ENCODE measurements around the gene ATP10B. TPM values are rescaled to one million over a fixed set of nuclear protein-coding genes. Genes with fewer than 3 reads are reported as not detected.

Gene ATP10B
- total RNA-seq, 2 donors from 2014 or later = 0.12 to 0.26 TPM

GRCh38 chr5:160702934-160703333 is 149.1 kb downstream of the ATP10B start:
- no peak for ATAC-seq
- intact Hi-C loops (cut with DNase I) = no loop called here
- no peak for DNase-seq

GRCh38 chr5:160702311-160702803 is 149.7 kb downstream of the ATP10B start:
- ATAC-seq (no peak), DNase-seq (no peak)
- intact Hi-C loops (cut with DNase I) = no loop called here

DNA sequence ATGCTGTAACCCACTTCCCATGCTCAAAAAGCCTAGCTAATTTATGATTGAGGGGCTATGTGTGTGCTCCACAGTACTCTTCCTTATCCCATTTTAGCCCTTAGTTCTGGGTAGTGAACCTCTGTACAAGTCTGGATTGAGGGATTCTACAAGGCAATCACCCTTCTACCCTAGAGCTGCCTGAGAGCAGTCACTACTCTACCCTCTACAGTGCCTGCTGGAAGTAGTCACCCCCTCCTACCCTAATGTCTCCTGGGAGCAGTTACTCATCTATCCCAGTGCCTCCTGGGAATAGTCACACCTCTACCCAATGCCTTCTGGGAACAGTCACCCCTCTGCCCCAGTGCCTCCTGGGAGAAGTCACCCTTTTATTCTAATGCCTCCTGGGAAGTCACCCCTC is 150.6 kb downstream of the ATP10B start:
- ATAC-seq (no peak), DNase-seq (no peak)
- intact Hi-C loops (cut with DNase I) = no loop called here

- ATAC-seq = no peak
- no peak for DNase-seq
- intact Hi-C loops (cut with DNase I) = no loop called here
Measured at GRCh38 chr5:160699301-160699700, 152.7 kb downstream of the ATP10B start.

- ATAC-seq (no peak), DNase-seq (no peak)
- intact Hi-C loops (cut with DNase I) = no loop called here
Measured at GRCh38 chr5:160697281-160697680, 154.7 kb downstream of the ATP10B start.

GRCh38 chr5:160694896-160695295 is 157.1 kb downstream of the ATP10B start:
- intact Hi-C loops (cut with DNase I) = no loop called here
- DNase-seq (no peak), ATAC-seq (no peak)

- DNase-seq = no peak
- no peak for ATAC-seq
- intact Hi-C loops (cut with DNase I) = no loop called here
Measured at GRCh38 chr5:160693831-160694465, 158.1 kb downstream of the ATP10B start.

DNA sequence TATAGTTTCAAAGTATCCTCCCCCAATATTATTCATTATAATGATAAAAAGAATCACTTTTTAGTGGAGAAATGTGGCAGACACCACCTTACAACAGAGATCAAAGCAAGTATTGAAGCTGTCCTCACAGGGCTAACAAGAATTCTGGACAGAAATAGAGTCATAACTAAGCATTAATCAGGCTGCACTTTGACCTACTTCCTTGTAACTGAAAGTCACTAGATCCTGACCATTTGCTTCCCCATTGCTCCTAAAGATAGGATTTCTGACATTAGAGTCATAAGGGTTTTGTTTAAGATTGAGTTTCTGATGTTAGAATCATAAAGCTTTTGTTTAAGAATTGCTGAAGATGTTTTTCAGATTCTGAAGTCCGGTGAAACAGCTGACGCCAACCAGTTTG is 159.7 kb downstream of the ATP10B start:
- no peak for ATAC-seq
- DNase-seq = no peak
- intact Hi-C loops (cut with DNase I) = no loop called here

DNA sequence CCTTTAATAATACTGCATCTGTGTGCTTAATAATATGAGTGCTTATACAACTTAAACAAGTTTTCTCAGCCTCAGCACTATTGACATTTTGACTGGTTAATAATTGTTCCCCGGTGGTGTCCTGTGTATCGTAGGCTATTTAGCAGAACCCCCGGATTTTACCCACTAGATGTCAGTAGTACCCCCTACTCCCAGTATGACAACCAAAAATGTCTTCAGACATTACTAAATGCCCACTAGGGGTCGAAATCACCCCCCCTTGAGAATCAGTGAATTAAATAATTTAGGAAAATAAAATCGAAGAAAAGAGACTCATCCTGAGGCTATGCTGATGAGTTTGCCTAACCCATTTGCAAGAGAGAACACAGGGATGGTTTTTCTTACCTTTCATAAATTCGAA is 166.3 kb downstream of the ATP10B start:
- intact Hi-C loops (cut with DNase I) = no loop called here
- ATAC-seq (no peak), DNase-seq (no peak)

GRCh38 chr5:160685219-160685618 is 166.8 kb downstream of the ATP10B start:
- ATAC-seq (no peak), DNase-seq (no peak)
- intact Hi-C loops (cut with DNase I) = no loop called here

GRCh38 chr5:160679567-160680309 is 172.3 kb downstream of the ATP10B start:
- DNase-seq = no peak
- ATAC-seq = no peak
- intact Hi-C loops (cut with DNase I) = no loop called here

GRCh38 chr5:160675988-160676387 is 176.0 kb downstream of the ATP10B start:
- ATAC-seq = no peak

DNA sequence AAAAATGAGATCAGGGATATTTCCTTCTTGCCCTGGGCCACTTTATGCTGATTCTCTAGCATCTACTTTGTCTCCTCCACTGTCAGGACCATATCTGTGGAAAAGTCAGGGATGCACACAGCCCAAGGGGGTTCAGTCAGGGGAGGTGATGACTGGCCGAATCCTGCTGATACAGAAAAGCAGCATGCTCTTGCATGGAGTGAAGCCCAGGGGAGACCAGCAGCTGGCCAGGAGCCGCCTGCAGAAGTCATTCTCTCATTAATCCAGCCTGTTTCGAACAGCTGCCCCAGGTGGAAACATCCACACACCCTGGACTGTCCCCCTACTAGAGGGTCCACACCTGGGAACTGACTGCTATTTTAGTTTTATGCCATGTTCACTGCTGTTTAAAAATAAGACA is 177.1 kb downstream of the ATP10B start:
- intact Hi-C loops (cut with DNase I) = no loop called here

More at GRCh38 chr5:160675988-160676387, 176.0 kb downstream of the ATP10B start:
- no peak for DNase-seq
- intact Hi-C loops (cut with DNase I) = no loop called here

GRCh38 chr5:160672521-160672920 is 179.5 kb downstream of the ATP10B start:
- ATAC-seq = no peak
- intact Hi-C loops (cut with DNase I) = no loop called here
- DNase-seq = no peak

More for the DNA sequence above, 177.1 kb downstream of the ATP10B start:
- DNase-seq (no peak), ATAC-seq (no peak)

GRCh38 chr5:160668356-160668755 is 183.7 kb downstream of the ATP10B start:
- ATAC-seq = no peak
- intact Hi-C loops (cut with DNase I) = no loop called here
- no peak for DNase-seq

DNA sequence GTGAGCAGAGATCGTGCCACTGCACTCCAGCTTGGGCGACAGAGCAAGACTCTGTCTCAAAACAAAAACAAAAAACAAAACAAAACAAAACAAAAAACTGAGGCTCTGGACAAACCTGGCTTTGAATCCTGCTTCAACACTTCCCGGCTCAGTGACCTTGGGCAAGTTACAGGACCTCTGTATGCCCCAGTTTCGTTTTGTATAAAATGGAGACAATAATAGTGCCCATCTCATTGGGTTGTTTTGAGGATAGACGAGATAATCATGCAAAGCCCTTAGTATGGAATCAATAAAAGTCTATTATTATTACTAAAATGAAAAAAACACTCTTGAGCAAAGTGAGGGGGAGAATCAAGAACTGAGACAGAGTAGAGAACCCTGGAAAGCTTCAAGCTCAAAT is 184.9 kb downstream of the ATP10B start:
- DNase-seq (no peak), ATAC-seq (no peak)
- intact Hi-C loops (cut with DNase I) = no loop called here

GRCh38 chr5:160665460-160665859 is 186.6 kb downstream of the ATP10B start:
- no peak for DNase-seq
- intact Hi-C loops (cut with DNase I) = no loop called here
- no peak for ATAC-seq

DNA sequence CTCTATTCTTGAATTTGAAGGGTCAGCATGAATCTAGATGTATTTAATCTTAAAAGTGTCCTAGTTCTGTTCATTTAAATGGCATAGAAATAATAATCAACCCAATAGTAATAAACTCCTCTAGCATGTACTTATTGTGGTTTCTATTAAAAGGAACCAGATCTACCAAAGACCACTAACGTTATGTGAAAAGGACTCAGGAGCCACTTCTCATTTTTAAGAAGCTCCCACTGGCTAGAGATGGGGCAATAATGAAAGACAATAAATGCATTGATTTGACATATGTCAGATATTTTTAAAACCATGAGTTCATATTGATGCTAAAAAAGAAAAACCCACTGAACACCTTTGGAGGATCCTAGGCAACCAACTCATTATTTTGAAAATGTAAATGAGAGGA is 191.9 kb downstream of the ATP10B start:
- DNase-seq (no peak), ATAC-seq (no peak)
- intact Hi-C loops (cut with DNase I) = no loop called here

- intact Hi-C loops (cut with DNase I) = no loop called here
- DNase-seq (no peak), ATAC-seq (peak in 1 of 2 donors; percentile 18)
Measured at GRCh38 chr5:160657622-160658458, 194.2 kb downstream of the ATP10B start.

DNA sequence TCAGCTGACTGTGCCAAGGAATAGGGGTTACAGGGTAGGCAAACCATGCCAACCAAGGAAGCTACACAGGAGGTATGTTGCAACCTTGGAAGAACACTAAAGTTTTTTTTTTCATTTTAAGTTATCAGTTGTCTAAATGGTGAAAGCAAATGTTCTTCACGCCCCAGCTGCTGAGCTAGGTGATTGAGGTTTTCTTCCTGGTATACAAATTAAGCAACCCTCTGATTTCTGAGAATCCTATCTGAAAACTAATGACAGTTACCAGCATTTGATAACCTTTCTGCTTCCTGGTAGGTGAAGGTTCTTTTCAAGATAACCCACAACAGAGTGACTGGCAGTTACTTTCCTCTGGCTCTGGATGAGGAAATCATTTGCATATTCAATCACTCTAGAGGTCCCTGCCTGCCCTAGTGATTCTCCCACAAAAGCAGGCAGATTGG is 194.9 kb downstream of the ATP10B start:
- DNase-seq (no peak), ATAC-seq (peak; percentile 77 to 93)
- intact Hi-C loops (cut with DNase I) = no loop called here

Data from left cardiac atrium (tissue), 4 donors.